Measurements from ENCODE around the gene TMEM132A. TPM values are rescaled to one million over a fixed set of nuclear protein-coding genes. Genes with fewer than 3 reads are reported as not detected.

TMEM132A gene
- total RNA-seq, 1 donor from 2014 or later: 5.9 TPM

- intact Hi-C loops (cut with micrococcal nuclease): no loop called here
- no peak for ATAC-seq
- no peak for DNase-seq
These were observed 10.0 kb downstream of the TMEM132A start for GRCh38 chr11:60934124-60934789.

GRCh38 chr11:60934790-60935605, 10.7 kb downstream of the TMEM132A start:
- intact Hi-C loops (cut with micrococcal nuclease): no loop called here

GRCh38 chr11:60935676-60936442, 11.6 kb downstream of the TMEM132A start:
- intact Hi-C loops (cut with micrococcal nuclease): no loop called here
- ATAC-seq: peak; percentile 6

More at GRCh38 chr11:60934790-60935605, 10.7 kb downstream of the TMEM132A start:
- no peak for ATAC-seq
- DNase-seq: no peak

GRCh38 chr11:60936467-60937143, 12.3 kb downstream of the TMEM132A start:
- intact Hi-C loops (cut with micrococcal nuclease): no loop called here
- DNase-seq (no peak), ATAC-seq (no peak)

More at GRCh38 chr11:60935676-60936442, 11.6 kb downstream of the TMEM132A start:
- DNase-seq: no peak

- DNase-seq (peak; percentile 50), ATAC-seq (peak; percentile 50)
- intact Hi-C loops (cut with micrococcal nuclease): no loop called here
These were observed 12.9 kb downstream of the TMEM132A start for GRCh38 chr11:60937144-60937527.

- ATAC-seq (no peak), DNase-seq (no peak)
- intact Hi-C loops (cut with micrococcal nuclease): no loop called here
These were observed 13.6 kb downstream of the TMEM132A start for GRCh38 chr11:60937811-60938210.

GRCh38 chr11:60938500-60938899, 14.2 kb downstream of the TMEM132A start:
- intact Hi-C loops (cut with micrococcal nuclease): no loop called here
- ATAC-seq: no peak
- no peak for DNase-seq

GRCh38 chr11:60939301-60939700, 15.0 kb downstream of the TMEM132A start:
- intact Hi-C loops (cut with micrococcal nuclease): no loop called here
- DNase-seq: no peak
- no peak for ATAC-seq

- DNase-seq: no peak
- intact Hi-C loops (cut with micrococcal nuclease): no loop called here
- ATAC-seq: no peak
These were observed 15.6 kb downstream of the TMEM132A start for GRCh38 chr11:60939855-60940254.

GRCh38 chr11:60941371-60942119, 17.3 kb downstream of the TMEM132A start:
- DNase-seq: no peak
- no peak for ATAC-seq
- intact Hi-C loops (cut with micrococcal nuclease): no loop called here

- DNase-seq (no peak), ATAC-seq (no peak)
- intact Hi-C loops (cut with micrococcal nuclease): no loop called here
These were observed 18.0 kb downstream of the TMEM132A start for GRCh38 chr11:60942219-60942618.

GRCh38 chr11:60942970-60943565, 18.8 kb downstream of the TMEM132A start:
- DNase-seq (no peak), ATAC-seq (no peak)
- intact Hi-C loops (cut with micrococcal nuclease): no loop called here

- ATAC-seq: no peak
- intact Hi-C loops (cut with micrococcal nuclease): no loop called here
- DNase-seq: no peak
These were observed 20.4 kb downstream of the TMEM132A start for GRCh38 chr11:60944490-60945294.

GRCh38 chr11:60945295-60945667, 21.0 kb downstream of the TMEM132A start:
- DNase-seq: no peak
- intact Hi-C loops (cut with micrococcal nuclease): no loop called here

GRCh38 chr11:60946601-60947264, 22.5 kb downstream of the TMEM132A start:
- no peak for ATAC-seq
- intact Hi-C loops (cut with micrococcal nuclease): no loop called here
- no peak for DNase-seq

More at GRCh38 chr11:60945295-60945667, 21.0 kb downstream of the TMEM132A start:
- ATAC-seq: no peak

GRCh38 chr11:60947700-60948099, 23.4 kb downstream of the TMEM132A start:
- ATAC-seq (no peak), DNase-seq (no peak)
- intact Hi-C loops (cut with micrococcal nuclease): no loop called here

- ATAC-seq: no peak
- intact Hi-C loops (cut with micrococcal nuclease): no loop called here
These were observed 24.0 kb downstream of the TMEM132A start for GRCh38 chr11:60948250-60948649.

More at GRCh38 chr11:60948250-60948649, 24.0 kb downstream of the TMEM132A start:
- no peak for DNase-seq
